ENCODE results near the gene NFATC2IP.
"Not testable (repeated sequence)": the region's sequence is repeated elsewhere in the genome, so short reads cannot be mapped to it uniquely, and the experiment has no call there.

The NFATC2IP gene

GRCh38 chr16:28990375-28991040 lies 39.8 kb downstream of the NFATC2IP start:
- no peak for TF ChIP-seq CTCF (IDR thresholded peaks at IDR 0.05; ENCODE audit: low read length, missing control alignments)
- no peak overlapping the region for H3K4me3 ChIP-seq (replicated peaks; ENCODE audit: low read depth, low read length)
- no peak for DNase-seq (ENCODE audit: low read depth)

- no peak overlapping the region for H3K4me3 ChIP-seq (replicated peaks; ENCODE audit: low read depth, low read length)
- no peak for DNase-seq (ENCODE audit: low read depth)
- TF ChIP-seq CTCF (IDR thresholded peaks at IDR 0.05; ENCODE audit: low read length, missing control alignments) = no peak
Observed at GRCh38 chr16:28991687-28992086, 41.0 kb downstream of the NFATC2IP start.

GRCh38 chr16:28992496-28992895 lies 41.8 kb downstream of the NFATC2IP start:
- DNase-seq (ENCODE audit: low read depth) = no peak
- TF ChIP-seq CTCF (IDR thresholded peaks at IDR 0.05; ENCODE audit: low read length, missing control alignments) = no peak
- no peak overlapping the region for H3K4me3 ChIP-seq (replicated peaks; ENCODE audit: low read depth, low read length)

GRCh38 chr16:28998837-28999236 lies 48.1 kb downstream of the NFATC2IP start:
- H3K4me3 ChIP-seq (replicated peaks; ENCODE audit: low read depth, low read length) = no peak overlapping the region
- DNase-seq (ENCODE audit: low read depth) = no peak
- no peak for TF ChIP-seq CTCF (IDR thresholded peaks at IDR 0.05; ENCODE audit: low read length, missing control alignments)

- no peak for DNase-seq (ENCODE audit: low read depth)
- no peak for TF ChIP-seq CTCF (IDR thresholded peaks at IDR 0.05; ENCODE audit: low read length, missing control alignments)
- H3K4me3 ChIP-seq (replicated peaks; ENCODE audit: low read depth, low read length) = no peak overlapping the region
Observed at GRCh38 chr16:28999577-28999976, 48.8 kb downstream of the NFATC2IP start.

GRCh38 chr16:29000019-29000418 lies 49.3 kb downstream of the NFATC2IP start:
- no peak overlapping the region for H3K4me3 ChIP-seq (replicated peaks; ENCODE audit: low read depth, low read length)
- no peak for DNase-seq (ENCODE audit: low read depth)
- TF ChIP-seq CTCF (IDR thresholded peaks at IDR 0.05; ENCODE audit: low read length, missing control alignments) = no peak

GRCh38 chr16:29004496-29005139 lies 53.9 kb downstream of the NFATC2IP start:
- not testable (repeated sequence) for H3K4me3 ChIP-seq (replicated peaks; ENCODE audit: low read depth, low read length); DNase-seq (ENCODE audit: low read depth)

All from fibroblast of pulmonary artery (primary cell).